Panc1 (cell line): Measurements from ENCODE around the gene HTT.

Source experiments
- POLR2AphosphoS5 ChIP-seq: IDR thresholded peaks from 2 replicates; pipeline ENCODE4 v1.6.1; 2012; ENCODE audit warnings: mild to moderate bottlenecking, low read depth, low read length, moderate library complexity
- SIN3A ChIP-seq: IDR thresholded peaks from 2 replicates; pipeline ENCODE4 v1.6.1; 2012; ENCODE audit warnings: low read depth, mild to moderate bottlenecking, low read length, moderate library complexity, borderline replicate concordance; ENCODE audit not compliant: insufficient read depth
- TF ChIP-seq, protein P1 (sequence below): fragments of 450-650 bp; IDR thresholded peaks from 2 replicates; pipeline ENCODE4 v1.5.1; 2017; ENCODE audit warnings: mild to moderate bottlenecking

DNA sequence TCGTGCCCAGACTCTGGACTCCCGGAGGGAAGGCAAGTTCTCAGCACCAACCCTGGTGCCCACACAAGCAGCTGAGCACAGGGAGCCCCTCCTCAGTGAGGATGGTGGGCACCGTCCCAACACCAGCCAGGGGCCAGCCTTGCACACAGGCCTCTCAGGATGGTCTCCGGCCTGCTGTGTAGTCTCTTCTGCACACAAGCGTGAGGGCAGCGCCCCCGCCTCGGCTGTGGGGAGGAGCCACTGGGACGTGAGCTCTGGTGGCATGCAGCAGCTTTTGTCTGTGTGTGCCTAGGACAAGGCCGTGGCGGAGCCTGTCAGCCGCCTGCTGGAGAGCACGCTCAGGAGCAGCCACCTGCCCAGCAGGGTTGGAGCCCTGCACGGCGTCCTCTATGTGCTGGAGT lies 158.4 kb downstream of the HTT start:
- TF ChIP-seq, protein P1, sequence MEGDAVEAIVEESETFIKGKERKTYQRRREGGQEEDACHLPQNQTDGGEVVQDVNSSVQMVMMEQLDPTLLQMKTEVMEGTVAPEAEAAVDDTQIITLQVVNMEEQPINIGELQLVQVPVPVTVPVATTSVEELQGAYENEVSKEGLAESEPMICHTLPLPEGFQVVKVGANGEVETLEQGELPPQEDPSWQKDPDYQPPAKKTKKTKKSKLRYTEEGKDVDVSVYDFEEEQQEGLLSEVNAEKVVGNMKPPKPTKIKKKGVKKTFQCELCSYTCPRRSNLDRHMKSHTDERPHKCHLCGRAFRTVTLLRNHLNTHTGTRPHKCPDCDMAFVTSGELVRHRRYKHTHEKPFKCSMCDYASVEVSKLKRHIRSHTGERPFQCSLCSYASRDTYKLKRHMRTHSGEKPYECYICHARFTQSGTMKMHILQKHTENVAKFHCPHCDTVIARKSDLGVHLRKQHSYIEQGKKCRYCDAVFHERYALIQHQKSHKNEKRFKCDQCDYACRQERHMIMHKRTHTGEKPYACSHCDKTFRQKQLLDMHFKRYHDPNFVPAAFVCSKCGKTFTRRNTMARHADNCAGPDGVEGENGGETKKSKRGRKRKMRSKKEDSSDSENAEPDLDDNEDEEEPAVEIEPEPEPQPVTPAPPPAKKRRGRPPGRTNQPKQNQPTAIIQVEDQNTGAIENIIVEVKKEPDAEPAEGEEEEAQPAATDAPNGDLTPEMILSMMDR = no peak
- TF ChIP-seq SIN3A (no peak), POLR2AphosphoS5 (no peak)
